Measurements from ENCODE around the gene CFHR5. TPM values are rescaled to one million over a fixed set of nuclear protein-coding genes. Genes with fewer than 3 reads are reported as not detected.

CFHR5 gene
- polyA plus RNA-seq, 1 donor from 2014 or later = not detected

DNA sequence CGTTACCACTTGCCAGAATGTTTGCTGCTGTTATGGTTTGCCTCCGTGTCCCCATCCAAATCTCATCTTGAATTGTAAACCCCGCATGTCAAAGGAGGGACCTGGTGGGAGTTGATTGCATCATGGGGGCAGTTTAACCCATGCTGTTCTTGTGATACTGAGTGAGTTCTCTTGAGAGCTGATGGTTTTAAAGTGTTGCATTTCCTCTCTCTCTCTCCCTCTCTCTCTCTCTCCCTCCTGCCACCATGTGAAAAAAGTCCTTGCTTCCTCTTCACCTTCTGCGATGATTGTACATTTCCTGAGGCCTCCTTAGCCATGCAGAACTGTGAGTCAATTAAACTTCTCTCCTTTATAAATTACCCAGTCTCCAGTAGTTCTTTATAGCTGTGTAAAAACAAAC, 44.4 kb downstream of the CFHR5 start:
- Histone ChIP-seq H3K9me2 (ENCODE audit: insufficient read depth, low read length) (no peaks in the 10 kb centered on the region), H3K27ac (ENCODE audit: low read length) (no peak overlapping the region), H2AFZ (ENCODE audit: low read depth, low read length) (no peak overlapping the region), H3K9me3 (ENCODE audit: low read length) (no peaks in the 10 kb centered on the region), H3K4me3 (ENCODE audit: low read length) (no peak overlapping the region), H3K27me3 (ENCODE audit: insufficient read depth, low read depth, low read length) (no peaks in the 10 kb centered on the region), H3K4me2 (ENCODE audit: low read length) (no peak overlapping the region), H3K36me3 (ENCODE audit: insufficient read depth, low read length) (no peaks in the 10 kb centered on the region), H3K79me2 (replicated peaks; ENCODE audit: insufficient read depth, low read length) (no peaks in the 10 kb centered on the region), H3F3A (ENCODE audit: insufficient read depth, low read length, poor library complexity, severe bottlenecking) (no peaks in the 10 kb centered on the region), H4K20me1 (ENCODE audit: insufficient read depth) (no peaks in the 10 kb centered on the region), H3K9ac (ENCODE audit: low read length) (no peak overlapping the region)
- TF ChIP-seq, protein P1, sequence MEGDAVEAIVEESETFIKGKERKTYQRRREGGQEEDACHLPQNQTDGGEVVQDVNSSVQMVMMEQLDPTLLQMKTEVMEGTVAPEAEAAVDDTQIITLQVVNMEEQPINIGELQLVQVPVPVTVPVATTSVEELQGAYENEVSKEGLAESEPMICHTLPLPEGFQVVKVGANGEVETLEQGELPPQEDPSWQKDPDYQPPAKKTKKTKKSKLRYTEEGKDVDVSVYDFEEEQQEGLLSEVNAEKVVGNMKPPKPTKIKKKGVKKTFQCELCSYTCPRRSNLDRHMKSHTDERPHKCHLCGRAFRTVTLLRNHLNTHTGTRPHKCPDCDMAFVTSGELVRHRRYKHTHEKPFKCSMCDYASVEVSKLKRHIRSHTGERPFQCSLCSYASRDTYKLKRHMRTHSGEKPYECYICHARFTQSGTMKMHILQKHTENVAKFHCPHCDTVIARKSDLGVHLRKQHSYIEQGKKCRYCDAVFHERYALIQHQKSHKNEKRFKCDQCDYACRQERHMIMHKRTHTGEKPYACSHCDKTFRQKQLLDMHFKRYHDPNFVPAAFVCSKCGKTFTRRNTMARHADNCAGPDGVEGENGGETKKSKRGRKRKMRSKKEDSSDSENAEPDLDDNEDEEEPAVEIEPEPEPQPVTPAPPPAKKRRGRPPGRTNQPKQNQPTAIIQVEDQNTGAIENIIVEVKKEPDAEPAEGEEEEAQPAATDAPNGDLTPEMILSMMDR (IDR thresholded peaks at IDR 0.05; ENCODE audit: poor library complexity, severe bottlenecking) = no peak
- TF ChIP-seq EZH2 (IDR thresholded peaks at IDR 0.05; ENCODE audit: borderline replicate concordance, insufficient read depth, low read length, poor library complexity, severe bottlenecking) (no peak), TAF1 (IDR thresholded peaks at IDR 0.05; ENCODE audit: low read depth) (no peak), SMC3 (conservative IDR thresholded peaks at IDR 0.05; ENCODE audit: poor library complexity) (no peak), POLR2AphosphoS5 (IDR thresholded peaks at IDR 0.05) (no peak), RAD21 (conservative IDR thresholded peaks at IDR 0.05) (no peak), EP300 (conservative IDR thresholded peaks at IDR 0.05; ENCODE audit: poor library complexity, severe bottlenecking) (no peak), MXI1 (conservative IDR thresholded peaks at IDR 0.05; ENCODE audit: poor library complexity, severe bottlenecking) (no peak)
- TF ChIP-seq, protein P2, sequence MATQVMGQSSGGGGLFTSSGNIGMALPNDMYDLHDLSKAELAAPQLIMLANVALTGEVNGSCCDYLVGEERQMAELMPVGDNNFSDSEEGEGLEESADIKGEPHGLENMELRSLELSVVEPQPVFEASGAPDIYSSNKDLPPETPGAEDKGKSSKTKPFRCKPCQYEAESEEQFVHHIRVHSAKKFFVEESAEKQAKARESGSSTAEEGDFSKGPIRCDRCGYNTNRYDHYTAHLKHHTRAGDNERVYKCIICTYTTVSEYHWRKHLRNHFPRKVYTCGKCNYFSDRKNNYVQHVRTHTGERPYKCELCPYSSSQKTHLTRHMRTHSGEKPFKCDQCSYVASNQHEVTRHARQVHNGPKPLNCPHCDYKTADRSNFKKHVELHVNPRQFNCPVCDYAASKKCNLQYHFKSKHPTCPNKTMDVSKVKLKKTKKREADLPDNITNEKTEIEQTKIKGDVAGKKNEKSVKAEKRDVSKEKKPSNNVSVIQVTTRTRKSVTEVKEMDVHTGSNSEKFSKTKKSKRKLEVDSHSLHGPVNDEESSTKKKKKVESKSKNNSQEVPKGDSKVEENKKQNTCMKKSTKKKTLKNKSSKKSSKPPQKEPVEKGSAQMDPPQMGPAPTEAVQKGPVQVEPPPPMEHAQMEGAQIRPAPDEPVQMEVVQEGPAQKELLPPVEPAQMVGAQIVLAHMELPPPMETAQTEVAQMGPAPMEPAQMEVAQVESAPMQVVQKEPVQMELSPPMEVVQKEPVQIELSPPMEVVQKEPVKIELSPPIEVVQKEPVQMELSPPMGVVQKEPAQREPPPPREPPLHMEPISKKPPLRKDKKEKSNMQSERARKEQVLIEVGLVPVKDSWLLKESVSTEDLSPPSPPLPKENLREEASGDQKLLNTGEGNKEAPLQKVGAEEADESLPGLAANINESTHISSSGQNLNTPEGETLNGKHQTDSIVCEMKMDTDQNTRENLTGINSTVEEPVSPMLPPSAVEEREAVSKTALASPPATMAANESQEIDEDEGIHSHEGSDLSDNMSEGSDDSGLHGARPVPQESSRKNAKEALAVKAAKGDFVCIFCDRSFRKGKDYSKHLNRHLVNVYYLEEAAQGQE (IDR thresholded peaks at IDR 0.05; ENCODE audit: borderline replicate concordance) = no peak

DNA sequence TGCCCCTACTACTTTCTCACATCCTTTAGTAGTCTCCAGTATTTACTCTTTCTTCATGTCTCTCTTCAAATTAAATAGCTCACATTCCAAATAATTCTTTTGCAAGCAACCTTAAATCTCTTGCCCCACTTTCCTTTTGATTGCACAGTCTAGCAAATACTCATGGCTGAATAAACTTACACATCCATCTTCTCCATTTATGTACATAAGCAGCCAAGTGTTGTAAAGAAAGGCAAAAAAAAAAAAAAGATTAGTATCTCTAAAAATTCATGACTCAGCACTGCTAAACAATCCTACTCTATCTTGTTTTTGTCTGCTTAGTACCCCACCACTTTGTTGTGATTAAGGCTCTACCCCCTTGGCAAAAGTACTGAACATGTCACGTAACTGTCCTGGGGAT, 47.1 kb downstream of the CFHR5 start:
- Histone ChIP-seq H3F3A (ENCODE audit: insufficient read depth, low read length, poor library complexity, severe bottlenecking) (no peaks in the 10 kb centered on the region), H3K9me2 (ENCODE audit: insufficient read depth, low read length) (no peaks in the 10 kb centered on the region), H3K9me3 (ENCODE audit: low read length) (no peaks in the 10 kb centered on the region), H4K20me1 (ENCODE audit: insufficient read depth) (no peaks in the 10 kb centered on the region), H3K9ac (ENCODE audit: low read length) (no peak overlapping the region), H3K27ac (ENCODE audit: low read length) (no peak overlapping the region), H3K79me2 (replicated peaks; ENCODE audit: insufficient read depth, low read length) (no peaks in the 10 kb centered on the region), H3K4me2 (ENCODE audit: low read length) (no peak overlapping the region), H3K36me3 (ENCODE audit: insufficient read depth, low read length) (no peaks in the 10 kb centered on the region), H3K27me3 (ENCODE audit: insufficient read depth, low read depth, low read length) (no peaks in the 10 kb centered on the region), H3K4me3 (ENCODE audit: low read length) (no peak overlapping the region), H2AFZ (ENCODE audit: low read depth, low read length) (no peak overlapping the region)
- no peak for TF ChIP-seq EP300 (conservative IDR thresholded peaks at IDR 0.05; ENCODE audit: poor library complexity, severe bottlenecking)
- TF ChIP-seq, protein P1 (IDR thresholded peaks at IDR 0.05; ENCODE audit: poor library complexity, severe bottlenecking) = no peak
- no peak for TF ChIP-seq MXI1 (conservative IDR thresholded peaks at IDR 0.05; ENCODE audit: poor library complexity, severe bottlenecking)
- TF ChIP-seq SMC3 (conservative IDR thresholded peaks at IDR 0.05; ENCODE audit: poor library complexity) = no peak
